Fibroblast of the aortic adventitia (primary cell): Measurements from ENCODE around the gene SPHKAP. TPM values are rescaled to one million over a fixed set of nuclear protein-coding genes. Genes with fewer than 3 reads are reported as not detected.
A peak's percentile ranks its signal among the peaks of the same experiment; 100 is the strongest.

Experiments
- DNase-seq: peaks from one replicate; pipeline ENCODE4 v3.0.0-alpha.2; 2010; ENCODE audit warnings: low read depth
- H3K4me3 ChIP-seq: 2 replicates; pipeline ENCODE4 v1.5.1; 2011; ENCODE audit warnings: low read depth, mild to moderate bottlenecking, control low read depth, low read length, moderate library complexity
- total RNA-seq: library from RNA; depleted of rRNA; stranded (reverse); fragments of >200 nt; gene quantifications from 2 replicates; pipeline ENCODE4 v1.2.3, GENCODE V29; 2012; ENCODE audit warnings: low replicate concordance
- TF ChIP-seq, protein P1 (sequence below): IDR thresholded peaks from 2 replicates; pipeline ENCODE4 v1.5.1; 2011; ENCODE audit warnings: mild to moderate bottlenecking, low read length, control low read depth, inconsistent platforms; ENCODE audit not compliant: insufficient read depth

SPHKAP gene
- total RNA-seq, 1 donor, result 0.09 TPM

DNA sequence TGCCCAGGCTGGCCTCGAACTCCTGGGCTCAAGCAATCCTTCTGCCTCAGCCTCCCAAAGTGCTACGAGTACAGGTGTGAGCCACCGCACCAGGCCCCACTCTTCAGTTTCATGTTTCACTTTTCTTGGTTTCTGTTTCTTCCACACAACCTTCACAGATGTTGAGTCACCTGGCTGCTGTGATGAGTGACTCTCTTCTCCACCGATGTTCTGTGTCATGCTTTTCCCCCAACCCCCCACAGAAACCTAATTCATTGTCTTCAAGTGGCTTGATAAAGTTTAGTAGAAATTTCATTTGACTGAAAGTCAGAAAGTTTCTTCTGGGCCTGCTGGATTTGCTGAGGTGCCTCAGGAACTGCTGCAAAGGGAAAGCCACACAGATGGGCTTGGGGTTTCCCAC lies 78.5 kb downstream of the SPHKAP start:
- H3K4me3 ChIP-seq, result no peak overlapping the region
- TF ChIP-seq, protein P1, sequence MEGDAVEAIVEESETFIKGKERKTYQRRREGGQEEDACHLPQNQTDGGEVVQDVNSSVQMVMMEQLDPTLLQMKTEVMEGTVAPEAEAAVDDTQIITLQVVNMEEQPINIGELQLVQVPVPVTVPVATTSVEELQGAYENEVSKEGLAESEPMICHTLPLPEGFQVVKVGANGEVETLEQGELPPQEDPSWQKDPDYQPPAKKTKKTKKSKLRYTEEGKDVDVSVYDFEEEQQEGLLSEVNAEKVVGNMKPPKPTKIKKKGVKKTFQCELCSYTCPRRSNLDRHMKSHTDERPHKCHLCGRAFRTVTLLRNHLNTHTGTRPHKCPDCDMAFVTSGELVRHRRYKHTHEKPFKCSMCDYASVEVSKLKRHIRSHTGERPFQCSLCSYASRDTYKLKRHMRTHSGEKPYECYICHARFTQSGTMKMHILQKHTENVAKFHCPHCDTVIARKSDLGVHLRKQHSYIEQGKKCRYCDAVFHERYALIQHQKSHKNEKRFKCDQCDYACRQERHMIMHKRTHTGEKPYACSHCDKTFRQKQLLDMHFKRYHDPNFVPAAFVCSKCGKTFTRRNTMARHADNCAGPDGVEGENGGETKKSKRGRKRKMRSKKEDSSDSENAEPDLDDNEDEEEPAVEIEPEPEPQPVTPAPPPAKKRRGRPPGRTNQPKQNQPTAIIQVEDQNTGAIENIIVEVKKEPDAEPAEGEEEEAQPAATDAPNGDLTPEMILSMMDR, result no peak
- DNase-seq, result no peak

- no peak overlapping the region for H3K4me3 ChIP-seq
- TF ChIP-seq, protein P1, result no peak
- DNase-seq, result peak; percentile 9
Measured at GRCh38 chr2:228094377-228094921, 87.0 kb downstream of the SPHKAP start.

DNA sequence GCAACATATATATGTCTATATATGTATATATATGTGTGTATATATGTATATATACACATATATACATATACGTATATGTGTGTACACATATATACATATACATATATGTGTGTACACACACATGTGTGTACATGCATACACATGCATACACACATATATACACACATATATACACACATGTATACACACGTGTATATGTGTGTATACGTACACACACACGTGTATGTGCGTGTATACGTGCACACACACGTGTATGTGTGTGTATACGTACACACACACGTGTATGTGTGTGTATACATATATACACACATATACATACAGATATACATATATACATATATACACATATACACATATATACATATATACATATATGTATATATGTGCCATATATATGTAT lies 89.4 kb downstream of the SPHKAP start:
- TF ChIP-seq, protein P1, result no peak
- DNase-seq, result no peak
- no peak overlapping the region for H3K4me3 ChIP-seq

DNA sequence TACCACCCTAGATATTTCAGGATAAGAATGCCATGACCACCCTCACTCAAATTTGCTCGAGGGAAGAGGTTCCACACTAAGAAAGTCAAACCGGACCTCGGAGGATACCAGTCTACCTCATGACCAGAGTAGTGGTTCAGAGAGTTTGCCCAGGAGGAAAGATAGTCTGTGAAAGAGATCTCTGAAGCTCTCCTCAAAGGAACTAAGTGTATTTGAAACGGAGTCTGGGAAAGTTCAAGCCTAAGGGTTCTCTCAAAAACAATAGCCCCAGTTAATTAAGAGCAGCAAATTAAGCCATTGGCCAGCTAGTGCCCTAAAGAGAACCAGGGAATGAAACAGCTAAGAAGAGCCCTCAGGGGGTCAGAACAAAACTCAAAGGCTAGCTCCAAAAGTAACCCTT lies 94.9 kb downstream of the SPHKAP start:
- TF ChIP-seq, protein P1, result no peak
- no peak overlapping the region for H3K4me3 ChIP-seq
- no peak for DNase-seq

DNA sequence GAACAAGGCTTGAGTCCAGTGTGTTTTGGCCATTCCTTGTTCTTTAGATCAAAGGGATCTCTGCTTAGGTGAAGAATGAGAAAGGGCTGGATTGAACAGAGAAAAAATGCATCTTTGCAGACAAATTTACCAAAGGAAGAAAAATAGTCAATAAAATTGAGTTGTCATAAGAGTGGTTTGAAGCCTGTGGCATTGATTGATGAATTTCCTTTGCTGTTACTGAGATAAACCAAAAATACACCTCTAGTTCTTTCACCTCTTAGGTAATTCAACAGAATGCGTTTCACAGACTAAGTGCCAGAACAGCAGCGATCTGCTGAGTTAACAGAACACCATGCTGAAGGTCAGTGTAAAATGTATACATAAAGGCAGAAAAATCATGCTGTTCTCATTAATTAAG lies 96.8 kb downstream of the SPHKAP start:
- no peak overlapping the region for H3K4me3 ChIP-seq
- no peak for DNase-seq
- TF ChIP-seq, protein P1, result no peak

DNA sequence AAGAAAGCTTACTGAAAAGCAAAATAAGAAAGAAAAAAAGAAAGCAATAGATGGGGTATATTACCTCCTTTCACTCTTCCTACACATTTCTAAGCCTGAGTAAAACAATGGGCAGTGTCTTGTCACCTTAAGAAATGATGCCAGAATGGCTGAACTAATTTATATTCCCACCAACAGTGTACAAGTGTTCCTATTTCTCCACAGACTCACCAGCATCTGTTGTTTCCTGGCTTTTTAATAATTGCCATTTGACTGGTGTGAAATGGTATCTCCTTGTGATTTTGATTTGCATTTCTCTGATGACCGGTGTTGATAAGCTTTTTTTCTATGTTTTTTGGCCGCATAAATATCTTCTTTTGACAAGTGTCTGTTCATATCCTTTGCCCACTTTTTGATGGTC lies 98.4 kb downstream of the SPHKAP start:
- no peak overlapping the region for H3K4me3 ChIP-seq
- TF ChIP-seq, protein P1, result no peak
- no peak for DNase-seq

- H3K4me3 ChIP-seq, result no peak overlapping the region
- no peak for DNase-seq
- TF ChIP-seq, protein P1, result no peak
Measured at GRCh38 chr2:228082571-228082970, 98.9 kb downstream of the SPHKAP start.
